ENCODE data around the gene OPN4. TPM values are rescaled to one million over a fixed set of nuclear protein-coding genes. Genes with fewer than 3 reads are reported as not detected.

Gene OPN4
- total RNA-seq, 1 donor from 2014 or later: not detected

- no peaks in the 10 kb centered on the region for H3K27me3 Mint-ChIP-seq
- H3K27ac Mint-ChIP-seq: no peak overlapping the region
- no peaks in the 10 kb centered on the region for H3K36me3 Mint-ChIP-seq (ENCODE audit: insufficient read depth)
- TF ChIP-seq CTCF (IDR thresholded peaks at IDR 0.05; ENCODE audit: unreplicated experiment): no peak
- peaks cover 5% of the 10 kb centered on the region for H3K4me1 Mint-ChIP-seq (ENCODE audit: low read depth)
- H3K4me3 Mint-ChIP-seq (ENCODE audit: low read depth): no peak overlapping the region
- H3K9me3 Mint-ChIP-seq (ENCODE audit: low read depth): no peaks in the 10 kb centered on the region
- DNase-seq (ENCODE audit: low spot score, unreplicated experiment): no peak
These were observed 53.2 kb downstream of the OPN4 start for GRCh38 chr10:86707505-86707904.

DNA sequence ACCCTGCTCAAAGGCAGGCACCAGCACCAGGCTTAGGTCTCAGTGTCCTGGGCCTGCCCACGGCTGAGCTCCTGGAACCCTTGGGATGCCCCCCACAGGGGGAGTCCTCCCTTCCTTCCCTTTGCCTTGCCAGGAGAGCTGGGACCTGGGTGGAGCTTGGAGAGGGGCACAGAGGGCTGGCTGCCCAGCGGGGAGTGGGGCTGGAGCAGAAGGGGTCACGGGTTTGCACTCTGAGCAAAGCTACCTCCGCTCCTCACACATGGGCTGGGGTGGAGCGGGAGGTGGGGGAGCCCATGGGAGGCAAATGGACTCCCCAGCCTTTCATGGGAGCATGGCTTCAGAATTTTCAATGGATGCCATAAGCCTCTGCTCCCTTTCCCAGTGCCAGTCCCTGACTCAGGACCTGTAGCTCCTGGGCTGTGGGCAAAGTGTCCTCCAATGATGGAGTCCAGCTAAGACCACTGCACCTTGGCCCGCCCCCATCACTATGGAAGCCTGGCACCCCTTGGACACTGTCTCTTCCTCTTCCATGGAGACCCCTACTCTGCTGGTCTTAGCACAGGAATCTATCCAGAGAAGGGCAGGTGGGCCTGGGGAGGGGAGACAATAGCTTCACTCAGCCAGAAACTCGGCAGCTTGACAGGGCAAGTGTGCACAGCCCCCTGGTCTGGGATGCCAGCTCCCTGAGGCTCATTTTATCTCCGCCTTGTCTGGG lies 53.9 kb downstream of the OPN4 start:
- TF ChIP-seq CTCF (IDR thresholded peaks at IDR 0.05; ENCODE audit: unreplicated experiment): no peak
- Mint-ChIP-seq H3K9me3 (ENCODE audit: low read depth) (no peaks in the 10 kb centered on the region), H3K27me3 (no peaks in the 10 kb centered on the region), H3K4me1 (ENCODE audit: low read depth) (peaks cover 5% of the 10 kb centered on the region), H3K4me3 (ENCODE audit: low read depth) (no peak overlapping the region), H3K27ac (no peak overlapping the region), H3K36me3 (ENCODE audit: insufficient read depth) (no peaks in the 10 kb centered on the region)
- no peak for DNase-seq (ENCODE audit: low spot score, unreplicated experiment)

DNA sequence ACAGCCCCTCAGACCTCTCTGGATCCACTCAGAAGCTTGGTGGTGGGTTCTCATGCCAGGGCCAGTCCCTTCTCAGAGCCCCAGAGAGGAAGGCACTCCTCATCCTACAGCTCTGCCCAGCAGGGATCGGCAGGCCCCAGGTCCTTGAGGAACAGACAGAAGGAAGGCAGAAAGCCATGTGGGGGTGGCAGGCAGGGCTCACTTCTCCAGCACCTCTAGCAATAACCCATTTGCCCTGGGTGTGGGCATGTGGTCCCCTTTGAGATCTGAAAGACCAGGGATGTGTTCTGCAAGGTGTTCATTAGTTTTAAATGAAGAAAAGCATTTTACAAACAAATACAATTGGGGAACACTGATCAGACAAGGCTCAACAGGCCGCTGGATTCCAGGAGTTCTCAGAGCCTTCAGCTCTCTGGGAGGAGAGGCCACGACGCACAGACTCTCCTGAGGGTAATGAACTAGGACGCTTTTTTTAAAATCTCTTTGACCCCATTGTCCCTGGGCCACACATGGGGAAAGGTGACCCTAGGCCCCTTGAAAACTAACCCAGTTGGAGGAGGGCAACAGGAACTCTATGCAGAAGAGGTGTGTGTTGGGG lies 54.5 kb downstream of the OPN4 start:
- Mint-ChIP-seq H3K27ac (no peak overlapping the region), H3K27me3 (peaks cover under 1% of the 10 kb centered on the region), H3K9me3 (ENCODE audit: low read depth) (no peaks in the 10 kb centered on the region), H3K4me3 (ENCODE audit: low read depth) (no peak overlapping the region), H3K4me1 (ENCODE audit: low read depth) (peaks cover 5% of the 10 kb centered on the region), H3K36me3 (ENCODE audit: insufficient read depth) (no peaks in the 10 kb centered on the region)
- no peak for TF ChIP-seq CTCF (IDR thresholded peaks at IDR 0.05; ENCODE audit: unreplicated experiment)
- DNase-seq (ENCODE audit: low spot score, unreplicated experiment): no peak

GRCh38 chr10:86709396-86710185 lies 55.2 kb downstream of the OPN4 start:
- Mint-ChIP-seq H3K9me3 (ENCODE audit: low read depth) (no peaks in the 10 kb centered on the region), H3K4me1 (ENCODE audit: low read depth) (peaks cover 5% of the 10 kb centered on the region), H3K4me3 (ENCODE audit: low read depth) (peak overlapping the region; percentile 50), H3K27ac (peak overlapping the region; percentile 88), H3K27me3 (peaks cover 4% of the 10 kb centered on the region), H3K36me3 (ENCODE audit: insufficient read depth) (no peaks in the 10 kb centered on the region)
- no peak for DNase-seq (ENCODE audit: low spot score, unreplicated experiment)
- no peak for TF ChIP-seq CTCF (IDR thresholded peaks at IDR 0.05; ENCODE audit: unreplicated experiment)

DNA sequence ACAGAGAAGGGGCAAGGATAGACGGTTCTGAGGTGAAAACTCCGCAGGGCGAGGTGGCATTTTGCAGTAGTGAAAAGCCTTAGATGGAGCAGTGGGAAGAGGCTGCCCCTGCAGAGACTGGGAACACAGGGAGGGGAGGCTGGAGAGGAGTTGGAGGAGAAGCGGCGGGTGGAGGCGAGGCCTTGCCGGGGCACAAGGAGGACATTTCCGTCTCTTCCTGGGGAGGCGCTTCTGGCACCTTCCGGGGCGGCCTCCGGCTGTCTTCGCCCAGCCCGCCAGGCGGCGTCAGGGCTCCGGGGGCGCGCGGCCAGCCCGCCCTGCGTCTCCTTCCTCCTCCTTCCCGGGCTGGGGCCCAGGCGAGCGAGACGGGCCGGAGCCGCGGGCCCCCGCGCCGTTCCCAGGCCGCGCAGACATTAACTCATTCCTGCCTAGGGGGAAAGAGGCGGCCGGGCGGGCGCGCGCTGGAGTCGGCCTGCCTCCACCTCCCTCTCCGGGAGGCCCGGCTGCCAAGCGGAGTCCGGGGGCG lies 56.7 kb downstream of the OPN4 start:
- peak overlapping the region; percentile 77 for H3K4me3 Mint-ChIP-seq (ENCODE audit: low read depth)
- peaks cover 4% of the 10 kb centered on the region for H3K27me3 Mint-ChIP-seq
- peak overlapping the region; percentile 88 for H3K27ac Mint-ChIP-seq
- peak; percentile 82 for DNase-seq (ENCODE audit: low spot score, unreplicated experiment)
- H3K4me1 Mint-ChIP-seq (ENCODE audit: low read depth): peaks cover 12% of the 10 kb centered on the region
- TF ChIP-seq CTCF (IDR thresholded peaks at IDR 0.05; ENCODE audit: unreplicated experiment): peak; percentile 86
- H3K9me3 Mint-ChIP-seq (ENCODE audit: low read depth): no peaks in the 10 kb centered on the region
- no peaks in the 10 kb centered on the region for H3K36me3 Mint-ChIP-seq (ENCODE audit: insufficient read depth)
